ENCODE data around the gene NEK11.

DNA sequence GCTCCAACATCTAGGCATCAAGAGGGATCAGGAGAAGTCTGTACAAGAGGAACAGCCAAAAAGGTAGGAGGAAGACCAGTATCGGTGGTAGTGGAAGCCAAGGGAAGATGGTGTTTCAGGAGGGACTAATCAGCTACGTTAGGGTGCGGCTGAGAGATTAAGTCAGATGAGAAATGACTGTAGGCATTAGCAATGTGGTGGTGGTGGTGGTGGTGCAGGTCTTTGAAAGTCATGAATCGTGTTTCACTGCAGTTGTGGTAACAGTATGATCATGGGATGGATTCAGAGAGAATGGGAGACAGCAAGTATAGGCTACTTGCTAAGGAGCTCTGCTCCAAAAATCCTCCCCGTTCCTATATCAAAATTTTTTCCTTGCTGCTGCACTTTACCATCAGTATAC, 35.6 kb upstream of the NEK11 start:
- TF ChIP-seq POLR2AphosphoS5 (IDR thresholded peaks at IDR 0.05; ENCODE audit: low read depth, low read length) (no peak), TCF7L2 (IDR thresholded peaks at IDR 0.05; ENCODE audit: low read depth, low read length) (no peak)
- TF ChIP-seq, protein P1, sequence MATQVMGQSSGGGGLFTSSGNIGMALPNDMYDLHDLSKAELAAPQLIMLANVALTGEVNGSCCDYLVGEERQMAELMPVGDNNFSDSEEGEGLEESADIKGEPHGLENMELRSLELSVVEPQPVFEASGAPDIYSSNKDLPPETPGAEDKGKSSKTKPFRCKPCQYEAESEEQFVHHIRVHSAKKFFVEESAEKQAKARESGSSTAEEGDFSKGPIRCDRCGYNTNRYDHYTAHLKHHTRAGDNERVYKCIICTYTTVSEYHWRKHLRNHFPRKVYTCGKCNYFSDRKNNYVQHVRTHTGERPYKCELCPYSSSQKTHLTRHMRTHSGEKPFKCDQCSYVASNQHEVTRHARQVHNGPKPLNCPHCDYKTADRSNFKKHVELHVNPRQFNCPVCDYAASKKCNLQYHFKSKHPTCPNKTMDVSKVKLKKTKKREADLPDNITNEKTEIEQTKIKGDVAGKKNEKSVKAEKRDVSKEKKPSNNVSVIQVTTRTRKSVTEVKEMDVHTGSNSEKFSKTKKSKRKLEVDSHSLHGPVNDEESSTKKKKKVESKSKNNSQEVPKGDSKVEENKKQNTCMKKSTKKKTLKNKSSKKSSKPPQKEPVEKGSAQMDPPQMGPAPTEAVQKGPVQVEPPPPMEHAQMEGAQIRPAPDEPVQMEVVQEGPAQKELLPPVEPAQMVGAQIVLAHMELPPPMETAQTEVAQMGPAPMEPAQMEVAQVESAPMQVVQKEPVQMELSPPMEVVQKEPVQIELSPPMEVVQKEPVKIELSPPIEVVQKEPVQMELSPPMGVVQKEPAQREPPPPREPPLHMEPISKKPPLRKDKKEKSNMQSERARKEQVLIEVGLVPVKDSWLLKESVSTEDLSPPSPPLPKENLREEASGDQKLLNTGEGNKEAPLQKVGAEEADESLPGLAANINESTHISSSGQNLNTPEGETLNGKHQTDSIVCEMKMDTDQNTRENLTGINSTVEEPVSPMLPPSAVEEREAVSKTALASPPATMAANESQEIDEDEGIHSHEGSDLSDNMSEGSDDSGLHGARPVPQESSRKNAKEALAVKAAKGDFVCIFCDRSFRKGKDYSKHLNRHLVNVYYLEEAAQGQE (IDR thresholded peaks at IDR 0.05; ENCODE audit: insufficient read depth in 1 of 2, low read depth in 2 of 2, low read length in 1 of 2): no peak
- TF ChIP-seq, protein P2, sequence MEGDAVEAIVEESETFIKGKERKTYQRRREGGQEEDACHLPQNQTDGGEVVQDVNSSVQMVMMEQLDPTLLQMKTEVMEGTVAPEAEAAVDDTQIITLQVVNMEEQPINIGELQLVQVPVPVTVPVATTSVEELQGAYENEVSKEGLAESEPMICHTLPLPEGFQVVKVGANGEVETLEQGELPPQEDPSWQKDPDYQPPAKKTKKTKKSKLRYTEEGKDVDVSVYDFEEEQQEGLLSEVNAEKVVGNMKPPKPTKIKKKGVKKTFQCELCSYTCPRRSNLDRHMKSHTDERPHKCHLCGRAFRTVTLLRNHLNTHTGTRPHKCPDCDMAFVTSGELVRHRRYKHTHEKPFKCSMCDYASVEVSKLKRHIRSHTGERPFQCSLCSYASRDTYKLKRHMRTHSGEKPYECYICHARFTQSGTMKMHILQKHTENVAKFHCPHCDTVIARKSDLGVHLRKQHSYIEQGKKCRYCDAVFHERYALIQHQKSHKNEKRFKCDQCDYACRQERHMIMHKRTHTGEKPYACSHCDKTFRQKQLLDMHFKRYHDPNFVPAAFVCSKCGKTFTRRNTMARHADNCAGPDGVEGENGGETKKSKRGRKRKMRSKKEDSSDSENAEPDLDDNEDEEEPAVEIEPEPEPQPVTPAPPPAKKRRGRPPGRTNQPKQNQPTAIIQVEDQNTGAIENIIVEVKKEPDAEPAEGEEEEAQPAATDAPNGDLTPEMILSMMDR (IDR thresholded peaks at IDR 0.05): no peak

All from Panc1 (cell line).